SU-DHL-6 (cell line): ENCODE results near the gene ACP5.

Source experiments
- EZH2phosphoT487 ChIP-seq: fragments of 200-600 bp; sonication (generic), shearing (Covaris generic); conservative IDR thresholded peaks from 2 replicates; pipeline ENCODE4 v1.6.1; 2018; ENCODE audit warnings: mild to moderate bottlenecking, antibody characterized with exemption, low read length, moderate library complexity, mixed read lengths
- TF ChIP-seq, protein P1 (sequence below): fragments of 200-600 bp; sonication (generic); IDR thresholded peaks from one replicate; pipeline ENCODE4 v1.5.1; 2017; ENCODE audit warnings: antibody characterized with exemption, mild to moderate bottlenecking, low read length, moderate library complexity; ENCODE audit not compliant: insufficient read depth, poor library complexity, severe bottlenecking

DNA sequence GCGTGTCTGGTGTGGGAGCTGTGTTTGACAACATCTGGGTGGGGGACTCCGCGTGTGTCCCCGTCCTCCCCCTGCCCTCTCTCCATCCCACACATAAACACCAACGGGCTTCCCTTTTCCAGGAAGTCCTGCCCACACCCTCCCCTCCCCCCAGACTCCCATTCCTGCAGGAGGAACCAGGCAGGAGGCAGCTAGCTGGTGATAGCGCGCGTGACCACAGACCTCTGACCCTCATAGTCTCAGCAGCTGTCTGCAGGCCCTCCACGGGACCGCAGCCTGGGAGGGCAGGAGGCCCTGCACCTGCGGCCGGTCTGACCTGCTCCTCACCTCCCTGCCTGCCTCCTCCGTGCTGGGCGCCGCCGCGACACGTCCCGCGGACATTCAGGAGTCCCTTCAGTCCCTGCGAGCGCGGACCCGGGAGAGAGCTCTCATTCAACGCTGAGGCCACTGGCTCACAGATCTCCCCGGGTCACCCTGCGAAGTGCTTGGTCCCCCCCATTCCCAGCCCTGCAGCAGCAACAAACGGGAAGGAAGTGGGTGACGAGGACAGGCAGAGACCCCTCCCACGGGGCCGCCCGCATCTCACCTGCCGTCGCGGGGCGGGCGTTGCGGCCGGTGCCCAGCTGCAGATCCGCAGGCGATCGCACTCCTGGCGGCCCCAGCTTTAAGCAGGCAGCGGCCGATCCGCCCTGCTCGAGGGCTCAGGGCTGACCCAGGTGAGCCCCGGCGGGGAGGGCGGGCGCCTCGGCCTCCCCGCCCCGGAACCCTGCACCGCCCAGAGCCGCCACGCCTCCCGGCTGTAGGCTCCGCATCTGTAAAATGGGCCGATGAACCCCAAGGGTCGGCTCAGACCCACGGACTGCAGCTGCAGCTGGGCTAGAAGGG, 1.1 kb upstream of the ACP5 start:
- TF ChIP-seq, protein P1, sequence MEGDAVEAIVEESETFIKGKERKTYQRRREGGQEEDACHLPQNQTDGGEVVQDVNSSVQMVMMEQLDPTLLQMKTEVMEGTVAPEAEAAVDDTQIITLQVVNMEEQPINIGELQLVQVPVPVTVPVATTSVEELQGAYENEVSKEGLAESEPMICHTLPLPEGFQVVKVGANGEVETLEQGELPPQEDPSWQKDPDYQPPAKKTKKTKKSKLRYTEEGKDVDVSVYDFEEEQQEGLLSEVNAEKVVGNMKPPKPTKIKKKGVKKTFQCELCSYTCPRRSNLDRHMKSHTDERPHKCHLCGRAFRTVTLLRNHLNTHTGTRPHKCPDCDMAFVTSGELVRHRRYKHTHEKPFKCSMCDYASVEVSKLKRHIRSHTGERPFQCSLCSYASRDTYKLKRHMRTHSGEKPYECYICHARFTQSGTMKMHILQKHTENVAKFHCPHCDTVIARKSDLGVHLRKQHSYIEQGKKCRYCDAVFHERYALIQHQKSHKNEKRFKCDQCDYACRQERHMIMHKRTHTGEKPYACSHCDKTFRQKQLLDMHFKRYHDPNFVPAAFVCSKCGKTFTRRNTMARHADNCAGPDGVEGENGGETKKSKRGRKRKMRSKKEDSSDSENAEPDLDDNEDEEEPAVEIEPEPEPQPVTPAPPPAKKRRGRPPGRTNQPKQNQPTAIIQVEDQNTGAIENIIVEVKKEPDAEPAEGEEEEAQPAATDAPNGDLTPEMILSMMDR: no peak
- TF ChIP-seq EZH2phosphoT487: no peak
